Smooth muscle cell of trachea (primary cell): ENCODE data around the gene OOSP1. TPM values are rescaled to one million over a fixed set of nuclear protein-coding genes. Genes with fewer than 3 reads are reported as not detected.

Experiments used
- total RNA-seq: library from RNA; depleted of rRNA; stranded (reverse); fragments of >200 nt; gene quantifications from 2 replicates; pipeline ENCODE4 v1.2.1, GENCODE V29; 2014

Gene OOSP1
- not detected in 2 replicates for total RNA-seq

GRCh38 chr11:59938132-59938531, at the start of gene OOSP1:
Gene OOSP1, plus strand, starts transcription at chr11:59938432. Its CDS starts 23 bp downstream, at chr11:59938455.

GRCh38 chr11:59963733-59964132, 25.5 kb downstream of the OOSP1 start, which contains the start of gene OOSP4A:
Gene OOSP4A, plus strand, starts transcription at chr11:59964033. Its CDS starts 0 bp downstream, at chr11:59964033.

Other genes with a start within 250 kb of the OOSP1 start
- gene OR10V1, start 224.6 kb upstream of the OOSP1 start, total RNA-seq = not detected in 2 replicates
- gene STX3, start 183.1 kb upstream of the OOSP1 start, total RNA-seq = 19.0 and 20.2 TPM in 2 replicates
- 35.7 and 52.7 TPM in 2 replicates for gene MRPL16, start 127.7 kb upstream of the OOSP1 start, total RNA-seq
- not detected in 2 replicates for gene CBLIF, start 92.9 kb upstream of the OOSP1 start, total RNA-seq
- not detected in 2 replicates for gene TCN1, start 71.9 kb upstream of the OOSP1 start, total RNA-seq
- gene OOSP3, start 59.6 kb upstream of the OOSP1 start, total RNA-seq = not detected in 2 replicates
- not detected in 2 replicates for gene OOSP4A, start 25.6 kb downstream of the OOSP1 start, total RNA-seq
- not detected in 2 replicates for gene OOSP4B, start 78.7 kb downstream of the OOSP1 start, total RNA-seq
- not detected in 2 replicates for gene OOSP2, start 102.0 kb downstream of the OOSP1 start, total RNA-seq
- not detected in 2 replicates for gene MS4A3, start 118.2 kb downstream of the OOSP1 start, total RNA-seq
- not detected in 2 replicates for gene MS4A2, start 150.2 kb downstream of the OOSP1 start, total RNA-seq
- 0.15 TPM in 1 of 2 replicates, not detected in the other for gene MS4A6A, start 244.7 kb downstream of the OOSP1 start, total RNA-seq